K562 (cell line): ENCODE data around the gene GATA1.

Experiments
- ELF1 ChIP-seq: fragments of 200-800 bp; sonication (Bioruptor generic); IDR thresholded peaks from 2 replicates; pipeline ENCODE4 v1.6.1; 2016; ENCODE audit warnings: missing genetic modification characterization, missing compliant biosample characterization
- MCM5 ChIP-seq: fragments of 450-650 bp; IDR thresholded peaks from 2 replicates; pipeline ENCODE4 v1.6.1; 2016; ENCODE audit warnings: low read depth
- ZNF224 ChIP-seq: sonication (generic); formaldehyde crosslinking; IDR thresholded peaks from 2 replicates; pipeline ENCODE4 v1.8.0; 2022; ENCODE audit warnings: mild to moderate bottlenecking, missing genetic modification reagents
- ZNF644 ChIP-seq: fragments of 200-800 bp; sonication (Bioruptor generic); IDR thresholded peaks from 2 replicates; pipeline ENCODE4 v1.6.1; 2016; ENCODE audit warnings: low read depth, missing genetic modification characterization, missing compliant biosample characterization
- TF ChIP-seq, protein P1 (sequence below): sonication (generic); formaldehyde crosslinking; IDR thresholded peaks from 2 replicates; pipeline ENCODE4 v1.9.0; 2022; ENCODE audit warnings: mild to moderate bottlenecking, missing genetic modification reagents

DNA sequence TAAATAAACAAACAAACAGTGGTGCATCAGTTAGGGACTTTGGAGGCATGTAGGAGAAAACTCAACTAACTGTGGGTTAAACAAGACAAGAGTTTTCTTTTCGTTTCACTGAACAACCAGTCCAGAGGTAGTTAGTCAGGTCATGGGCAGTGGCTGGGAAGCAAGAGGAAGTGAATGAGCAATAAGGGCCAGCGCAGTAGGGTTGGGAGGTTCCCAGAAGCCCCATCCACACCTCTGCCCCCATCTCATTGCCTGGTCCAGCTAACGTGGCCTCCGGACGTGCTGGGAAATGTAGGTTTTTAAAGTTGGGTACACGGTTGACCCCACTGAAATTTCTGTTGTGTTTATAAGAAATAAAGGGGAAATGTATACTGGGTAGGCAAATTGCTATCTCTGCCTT, 16.1 kb upstream of the GATA1 start:
- TF ChIP-seq ZNF224 (no peak), ELF1 (tag) (no peak), MCM5 (no peak), ZNF644 (no peak)
- TF ChIP-seq, protein P1, sequence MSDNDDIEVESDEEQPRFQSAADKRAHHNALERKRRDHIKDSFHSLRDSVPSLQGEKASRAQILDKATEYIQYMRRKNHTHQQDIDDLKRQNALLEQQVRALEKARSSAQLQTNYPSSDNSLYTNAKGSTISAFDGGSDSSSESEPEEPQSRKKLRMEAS = no peak
